GM19193 (cell line): ENCODE measurements around the gene PITX3.

Experiments used
- POLR2A ChIP-seq: IDR thresholded peaks from 4 replicates; pipeline ENCODE4 v1.6.1; 2011; ENCODE audit not compliant: insufficient read depth, insufficient read length; ENCODE audit errors: extremely low read depth

PITX3 gene

DNA sequence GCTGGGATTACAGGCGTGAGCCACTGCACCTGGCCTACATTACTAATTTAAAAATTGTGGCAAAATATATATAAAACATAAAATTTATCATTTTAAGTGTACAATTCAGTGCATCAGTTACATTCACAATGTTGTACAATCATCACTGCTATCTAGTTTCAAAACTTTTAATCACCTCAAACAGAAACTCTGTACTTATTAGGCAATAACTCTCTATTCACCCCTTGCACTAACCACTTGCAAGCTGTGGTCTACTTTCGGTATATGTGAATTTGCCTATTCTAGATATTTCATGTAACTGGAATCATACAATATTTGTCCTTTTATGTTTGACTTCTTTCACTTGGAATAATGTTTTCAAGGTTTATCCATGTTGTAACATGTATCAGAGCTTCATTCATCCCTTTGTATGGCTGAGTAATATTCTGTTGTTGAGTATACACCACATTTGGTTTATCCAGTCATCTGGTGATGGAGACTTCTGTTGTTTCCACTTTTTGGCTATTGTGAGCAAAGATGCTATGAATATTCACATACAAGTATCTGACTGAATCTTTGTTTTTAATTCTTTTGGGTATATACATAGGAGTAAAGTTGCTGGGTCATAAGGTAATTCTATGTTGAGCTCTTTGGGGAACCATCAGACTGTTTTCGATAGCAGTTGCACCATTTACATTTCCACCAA lies 29.6 kb downstream of the PITX3 start:
- TF ChIP-seq POLR2A, result no peak

DNA sequence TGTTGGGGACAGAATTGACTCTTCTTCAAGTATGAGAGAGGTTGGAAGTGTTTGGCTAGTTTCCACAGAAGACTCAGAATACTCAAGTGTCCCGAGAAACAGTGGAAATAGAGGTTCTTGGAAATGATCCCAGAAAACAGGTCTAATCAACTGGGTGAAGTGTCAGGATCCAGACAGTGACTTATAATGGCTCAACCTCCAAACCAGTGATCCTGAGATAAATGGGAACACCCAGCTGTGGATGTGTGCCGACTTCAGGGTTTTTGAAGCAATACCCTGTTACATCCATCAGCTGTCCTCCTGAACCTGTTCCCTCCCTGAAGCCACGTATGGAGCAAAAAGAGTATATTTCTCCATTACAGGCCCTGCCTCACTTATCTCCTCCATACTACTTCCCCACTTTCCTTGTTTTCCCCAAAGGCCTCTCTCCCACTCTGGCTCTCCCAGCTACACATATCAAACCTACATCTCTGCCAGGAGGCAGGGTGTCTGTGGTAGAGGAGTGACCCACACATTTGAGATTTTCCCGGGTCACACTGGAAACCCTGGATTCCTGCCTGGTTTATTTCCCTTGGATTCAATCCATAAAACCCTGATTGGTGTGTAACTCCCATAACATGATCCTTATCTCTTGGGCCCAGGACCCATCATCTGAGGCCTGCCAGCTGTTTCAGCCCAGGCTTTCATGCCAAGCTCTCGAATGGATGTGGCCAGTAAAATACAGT lies 32.8 kb downstream of the PITX3 start:
- no peak for TF ChIP-seq POLR2A

DNA sequence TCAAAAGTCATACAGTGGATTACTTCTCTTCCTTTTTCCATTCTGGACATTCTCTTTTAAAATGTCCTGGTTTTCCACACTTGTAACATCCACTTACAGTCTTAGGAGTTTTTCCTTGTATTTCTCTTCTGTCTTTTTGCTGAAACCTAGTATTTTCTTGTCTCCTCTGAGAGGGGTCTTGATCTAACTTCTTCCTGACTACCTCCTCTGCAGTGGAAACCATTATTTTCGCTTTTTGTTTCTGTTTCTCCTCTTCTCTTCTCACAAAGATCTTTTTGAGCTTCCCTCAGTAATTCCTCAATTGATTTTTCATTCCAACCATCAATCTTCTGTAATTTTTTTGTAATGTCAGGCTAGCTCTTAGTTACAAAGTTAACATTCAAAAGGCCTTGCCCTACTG lies 38.9 kb downstream of the PITX3 start:
- no peak for TF ChIP-seq POLR2A

DNA sequence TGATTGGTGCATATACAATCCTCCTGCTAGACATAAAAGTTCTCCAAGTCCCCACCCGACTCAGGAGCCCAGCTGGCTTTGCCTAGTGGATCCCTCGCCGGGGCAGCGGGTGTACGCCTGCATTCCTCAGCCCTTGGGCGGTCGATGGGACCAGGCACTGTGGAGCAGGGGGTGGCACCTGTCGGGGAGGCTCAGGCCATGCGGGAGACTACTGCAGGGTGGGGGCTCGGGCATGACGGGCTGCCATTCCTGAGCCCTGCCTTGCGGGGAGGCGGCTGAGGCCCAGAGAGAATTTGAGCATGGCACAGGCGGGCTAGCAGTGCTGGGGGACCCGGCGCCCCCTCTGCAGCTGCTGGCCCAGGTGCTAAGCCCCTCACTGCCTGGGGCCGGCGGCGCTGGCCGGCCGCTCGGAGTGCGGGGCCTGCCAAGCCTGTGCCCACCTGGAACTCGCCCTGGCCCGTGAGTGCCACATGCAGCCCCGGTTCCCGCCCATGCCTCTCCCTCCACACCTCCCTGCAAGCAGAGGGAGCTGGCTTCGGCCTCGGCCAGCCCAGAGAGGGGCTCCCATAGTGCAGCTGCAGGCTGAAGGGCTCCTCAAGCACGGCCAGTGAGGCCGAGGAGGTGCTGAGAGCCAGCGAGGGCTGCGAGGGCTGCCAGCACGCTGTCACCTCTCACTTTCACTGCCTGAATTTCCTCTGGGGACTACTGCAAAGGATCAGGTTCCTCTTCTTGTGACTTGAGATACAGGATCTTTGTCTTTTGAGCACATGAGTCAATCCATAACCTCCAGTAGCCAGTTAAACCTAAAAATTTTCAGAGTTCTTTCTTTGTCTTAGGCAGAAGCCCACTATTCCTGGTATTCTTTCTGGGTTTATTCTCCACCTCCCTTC lies 40.3 kb downstream of the PITX3 start:
- no peak for TF ChIP-seq POLR2A

DNA sequence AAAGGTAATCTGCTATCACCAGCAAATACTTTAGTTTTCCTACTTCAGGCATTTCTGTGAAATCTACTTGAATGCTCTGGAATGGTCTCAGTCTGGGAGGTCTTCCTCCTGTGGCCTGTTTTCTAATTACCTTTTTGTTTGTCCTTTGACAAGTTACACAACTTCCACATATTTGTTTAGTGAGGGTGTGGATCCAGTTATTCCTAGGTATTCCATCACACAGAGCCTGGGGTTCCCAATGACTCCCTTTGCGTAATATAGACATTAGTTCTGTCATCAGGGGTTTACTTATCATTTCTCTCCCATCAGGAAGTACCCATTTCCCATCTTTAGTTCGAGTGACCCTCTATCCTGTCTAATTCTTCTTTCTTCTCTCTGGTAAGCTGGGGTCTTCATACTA lies 43.3 kb downstream of the PITX3 start:
- TF ChIP-seq POLR2A, result no peak

DNA sequence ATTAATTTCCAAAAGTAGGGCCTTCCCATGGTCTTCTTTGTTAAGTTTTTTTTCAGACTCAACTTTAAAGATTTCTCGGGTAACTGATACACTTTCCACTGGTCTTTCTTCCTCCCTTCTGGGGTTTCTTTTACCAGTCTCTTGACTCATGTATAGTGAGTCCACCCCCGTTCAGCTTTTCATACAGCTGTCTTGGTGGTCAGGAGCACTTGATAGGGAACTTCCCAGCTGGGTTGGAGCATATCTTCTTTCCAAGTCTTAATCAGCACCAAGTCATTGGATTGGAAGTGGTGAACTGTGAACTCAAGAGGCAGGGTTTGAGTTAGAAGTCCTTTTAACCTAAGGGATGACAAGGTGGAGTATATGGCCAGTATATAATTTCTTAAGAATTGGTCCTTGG lies 44.4 kb downstream of the PITX3 start:
- no peak for TF ChIP-seq POLR2A

DNA sequence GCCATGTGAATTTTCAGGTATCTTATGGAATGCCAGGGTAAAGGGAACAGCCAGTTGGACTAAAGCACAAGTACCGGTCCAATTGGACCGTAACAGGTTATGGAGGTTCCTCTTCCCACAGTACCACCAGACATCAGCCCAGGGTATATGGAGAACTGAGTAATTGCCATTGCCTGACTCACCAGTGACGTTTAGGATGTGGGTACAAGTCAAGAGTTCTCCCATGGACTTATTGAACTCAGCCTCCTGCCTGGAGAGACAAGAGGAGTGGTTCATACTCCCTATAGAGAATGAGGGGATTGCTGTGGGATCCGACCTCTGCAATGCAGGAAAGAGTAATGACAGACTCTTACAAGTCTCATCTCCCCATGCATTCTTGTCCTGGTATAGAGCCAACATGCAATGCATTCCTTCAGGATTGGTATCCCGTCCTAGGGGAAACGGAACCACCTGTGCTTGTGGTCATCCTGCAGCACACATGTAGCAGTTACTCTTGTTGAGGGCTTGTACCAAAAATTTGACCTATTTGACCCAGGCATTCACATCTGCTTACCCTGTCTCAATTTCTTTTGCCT lies 45.9 kb downstream of the PITX3 start:
- no peak for TF ChIP-seq POLR2A

DNA sequence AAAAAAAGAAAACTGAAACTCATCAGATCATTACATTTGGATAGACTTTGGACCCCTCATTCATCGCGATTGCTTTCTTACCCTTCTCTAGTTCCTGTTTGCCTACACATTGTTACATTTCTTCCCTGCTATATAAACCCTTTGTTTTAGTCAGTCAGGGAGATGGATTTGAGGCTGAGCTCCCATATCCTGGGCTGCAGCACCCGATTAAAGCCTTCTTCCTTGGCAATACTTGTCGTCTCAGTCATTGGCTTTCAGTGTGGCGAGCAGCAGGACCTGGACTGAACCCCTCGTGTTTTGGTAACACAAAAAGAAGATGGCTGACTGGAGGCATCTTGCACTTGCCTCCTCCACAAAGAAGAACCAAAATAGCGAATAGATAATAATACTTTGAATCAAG lies 49.4 kb downstream of the PITX3 start:
- TF ChIP-seq POLR2A, result no peak

DNA sequence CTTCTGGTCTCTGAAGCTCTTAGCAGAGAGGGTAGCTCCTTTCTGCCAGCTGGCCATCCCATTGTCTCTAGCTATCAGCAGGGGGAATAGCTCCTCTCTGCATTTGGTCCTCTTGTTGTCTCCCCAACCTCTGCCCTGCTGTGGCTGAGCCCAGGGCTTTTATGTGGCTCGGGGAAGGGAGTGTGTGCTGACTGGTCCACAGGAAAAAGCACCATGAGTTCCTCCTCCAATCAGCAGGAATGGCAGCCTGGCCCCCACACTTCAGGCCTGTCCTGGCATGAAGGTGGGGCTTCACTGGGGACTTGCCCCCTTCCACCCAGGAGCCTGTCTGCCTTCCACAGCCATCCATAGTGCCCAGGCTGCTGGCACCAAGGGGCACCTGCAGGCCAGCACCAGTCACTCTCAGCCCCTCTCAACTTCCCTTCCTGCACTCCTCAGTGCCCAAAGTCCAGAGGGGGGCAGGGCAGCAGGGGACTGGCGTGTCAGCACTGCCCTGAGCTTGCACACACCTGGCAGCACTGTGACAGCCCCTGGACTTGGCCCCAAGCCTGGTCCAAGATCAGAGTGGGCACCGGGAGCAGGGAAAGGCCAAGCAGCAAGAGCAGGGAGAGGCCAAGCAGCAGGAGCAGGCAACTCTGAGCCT lies 52.9 kb downstream of the PITX3 start:
- no peak for TF ChIP-seq POLR2A

DNA sequence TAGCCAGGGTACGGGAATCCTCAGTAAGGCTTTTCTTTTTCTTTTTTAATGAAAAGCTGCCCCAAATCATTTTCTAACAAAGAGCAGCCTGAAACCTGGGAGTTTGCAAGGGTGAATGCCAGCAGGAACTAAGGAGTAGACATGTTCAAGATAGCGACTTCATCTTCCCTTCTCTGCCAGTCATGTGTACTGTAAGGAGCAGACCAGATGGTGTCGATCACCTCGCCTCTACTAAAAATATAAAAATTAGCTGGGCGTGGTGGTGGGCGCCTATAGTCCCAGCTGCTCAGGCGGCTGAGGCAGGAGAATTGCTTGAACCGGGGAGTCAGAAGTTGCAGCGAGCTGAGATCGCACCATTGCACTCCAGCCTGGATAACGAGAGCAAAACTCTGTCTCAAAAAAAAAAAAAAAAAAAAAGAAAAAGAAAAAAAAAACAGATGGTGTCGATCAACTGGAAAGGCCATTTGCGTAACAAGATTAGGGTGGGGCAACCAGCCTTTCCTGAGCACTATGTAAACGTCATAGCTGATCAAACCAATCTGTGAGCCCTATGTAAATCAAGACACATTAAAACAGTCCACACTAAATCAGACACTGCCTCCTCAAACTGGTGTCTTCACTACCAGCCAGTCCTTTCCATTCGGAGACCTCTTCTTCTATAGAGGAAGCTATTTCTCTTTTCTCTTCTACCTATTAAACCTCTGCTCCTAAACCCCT lies 55.3 kb downstream of the PITX3 start:
- TF ChIP-seq POLR2A, result no peak

DNA sequence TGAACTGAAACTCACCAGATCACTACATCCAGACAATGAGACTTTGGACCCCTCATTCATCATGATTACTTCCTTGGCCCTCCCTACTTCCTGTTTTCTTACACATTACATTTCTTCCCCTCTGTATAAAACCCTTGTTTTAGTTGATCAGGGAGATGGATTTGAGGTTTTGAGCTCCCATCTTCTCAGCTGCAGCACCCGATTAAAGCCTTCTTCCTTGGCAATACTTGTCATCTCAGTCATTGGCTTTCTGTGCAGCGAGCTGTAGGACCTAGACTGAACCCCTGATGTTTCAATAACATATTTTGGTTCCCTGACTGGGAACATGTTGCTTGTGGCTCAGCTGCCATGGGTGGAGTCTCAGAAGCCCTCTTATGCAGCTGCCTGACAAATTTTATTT lies 56.0 kb downstream of the PITX3 start:
- no peak for TF ChIP-seq POLR2A

DNA sequence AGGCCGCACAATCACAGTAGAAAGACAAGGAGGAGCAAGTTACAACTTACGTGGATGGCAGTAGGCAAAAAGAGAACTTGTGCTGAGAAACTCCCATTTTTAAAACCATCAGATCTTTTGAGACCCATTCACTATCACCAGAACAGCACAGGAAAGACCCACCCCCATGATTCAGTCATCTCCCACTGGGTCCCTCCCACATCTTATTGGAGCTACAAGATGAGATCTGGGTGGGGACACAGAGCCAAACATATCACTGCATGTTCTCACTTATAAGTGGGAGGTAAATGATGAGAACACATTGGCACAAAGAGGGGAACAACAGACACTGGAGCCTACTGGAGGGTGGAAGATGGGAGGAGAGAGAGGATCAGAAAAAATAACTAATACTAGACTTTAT lies 56.7 kb downstream of the PITX3 start:
- TF ChIP-seq POLR2A, result no peak
